Ovary (tissue), 9 donors: ENCODE results near the gene KNOP1. TPM values are rescaled to one million over a fixed set of nuclear protein-coding genes. Genes with fewer than 3 reads are reported as not detected.
"Not testable (repeated sequence)": the region's sequence is repeated elsewhere in the genome, so short reads cannot be mapped to it uniquely, and the experiment has no call there.

Source experiments
- DNase-seq, 5 donors: peaks; one replicate each; pipeline ENCODE4 v3.0.0-alpha.2; 2019 to 2020
- H3K27ac ChIP-seq, 2 donors: fragments of 200-600 bp; one replicate each; pipeline versions ENCODE4 v1.5.1 to v1.8.0; 2019 to 2022
- H3K27me3 ChIP-seq: fragments of 200-600 bp; one replicate; pipeline ENCODE4 v1.8.0; 2022
- H3K36me3 ChIP-seq: fragments of 200-600 bp; sonication (generic); one replicate; pipeline ENCODE4 v1.5.1; 2019
- H3K4me1 ChIP-seq: one replicate; pipeline ENCODE4 v1.8.1; 2013; ENCODE audit warnings: mild to moderate bottlenecking, moderate library complexity; ENCODE audit not compliant: insufficient read depth
- H3K4me3 ChIP-seq: fragments of 200-600 bp; sonication (generic); one replicate; pipeline ENCODE4 v1.5.1; 2017
- H3K9me3 ChIP-seq, 2 donors: fragments of 200-600 bp in 1 of 2; sonication (generic) in 1 of 2; one replicate each; pipeline versions ENCODE4 v1.5.1 to v1.8.1; 2013 to 2019; ENCODE audit warnings: mild to moderate bottlenecking in 1 of 2, moderate library complexity in 1 of 2
- CTCF ChIP-seq, 3 donors: fragments of 450-650 bp in 2 of 3; fragments of 200-600 bp in 1 of 3; IDR thresholded peaks; one replicate each; pipeline versions ENCODE4 v1.5.1 to v1.8.0; 2016 to 2022; ENCODE audit warnings: antibody characterized with exemption in 3 of 3, mild to moderate bottlenecking in 1 of 3
- EP300 ChIP-seq: sonication (generic); formaldehyde crosslinking; IDR thresholded peaks from one replicate; pipeline ENCODE4 v1.6.1; 2017; ENCODE audit warnings: antibody characterized with exemption
- POLR2A ChIP-seq: fragments of 450-650 bp; IDR thresholded peaks from one replicate; pipeline ENCODE4 v1.6.1; 2017; ENCODE audit warnings: antibody characterized with exemption, mild to moderate bottlenecking, moderate library complexity
- WGBS, 3 donors: extraction: QIAGEN DNeasy Blood & Tissue Kit in 1 of 3; methylation state at CpG; one replicate each; pipeline versions ENCODE4 v1.1.5 to v1.1.7; 2013 to 2017; 5-methylcytosine and 5-hydroxymethylcytosine counted together
- intact Hi-C, 4 donors: fragments of 100-400 bp; cut with DNase I; formaldehyde crosslinking; loops; one replicate each; pipeline versions ENCODE4 v1.11.0 to v1.15.1; 2022 to 2023
- polyA plus RNA-seq, 2 donors: library from polyadenylated mRNA; stranded (reverse); fragments of 200-250 nt in 1 of 2; fragments of 350-450 nt in 1 of 2; fragmentation: Illumina TruSeq in 1 of 2; extraction: RNeasy Lipid Tissue Mini Kit (QIAGEN cat#74804) in 1 of 2; gene quantifications; one replicate each; pipeline ENCODE4 v1.2.3, GENCODE V29; 2013 to 2014
- total RNA-seq, 7 donors: library from RNA; depleted of rRNA in 2 of 7; stranded (reverse); fragments of >200 nt in 2 of 7; fragmentation: NEBNext Ultra II Directional in 3 of 7; extraction: Animal tissue kit (Norgen Biotek cat#: 25700) in 3 of 7; gene quantifications; one replicate each; pipeline versions ENCODE4 v1.1.0 to v1.2.4, GENCODE V29; 2016 to 2023
- donor health status: DM: no; HTN: no; CAD: no; lungs with moderate emphysema.
- donor health status: DM: no; HTN: no; CAD: no.
- donor health status: Bipolar disorder and iron deficiency.
- donor health status: DM: yes; HTN: yes; CAD: no.
- donor health status: DM: no; HTN: no; CAD: no.
- donor health status: DM: yes; HTN: yes; CAD: no.

The KNOP1 gene
- total and polyA plus RNA-seq, 9 donors: 6.4 to 29.9 (median 17.0) TPM

GRCh38 chr16:19683453-19684236 is 34.4 kb downstream of the KNOP1 start:
- 96 to 97% (median 97%) methylated on average over 6 of the region's 6 CpGs for WGBS, 3 donors
- no peaks in the 10 kb centered on the region for H3K9me3 ChIP-seq
- no peak overlapping the region for H3K4me3 ChIP-seq
- DNase-seq: no peak
- H3K27ac ChIP-seq: no peak overlapping the region
- TF ChIP-seq POLR2A (no peak), CTCF (IDR thresholded peaks at IDR 0.05) (no peak), EP300 (no peak)
- H3K27me3 ChIP-seq: no peaks in the 10 kb centered on the region
- intact Hi-C loops: no loop called here
- no peaks in the 10 kb centered on the region for H3K36me3 ChIP-seq
- H3K4me1 ChIP-seq: no peaks in the 10 kb centered on the region

- H3K27ac ChIP-seq: no peak overlapping the region
- no peak overlapping the region for H3K4me3 ChIP-seq
- intact Hi-C loops: no loop called here
- TF ChIP-seq CTCF (IDR thresholded peaks at IDR 0.05) (no peak), EP300 (no peak), POLR2A (no peak)
- WGBS, 3 donors: 89 to 91% (median 89%) methylated on average over 12 of the region's 12 CpGs
- no peaks in the 10 kb centered on the region for H3K36me3 ChIP-seq
- no peaks in the 10 kb centered on the region for H3K9me3 ChIP-seq
- DNase-seq: no peak
- H3K27me3 ChIP-seq: no peaks in the 10 kb centered on the region
- no peaks in the 10 kb centered on the region for H3K4me1 ChIP-seq
Observed at GRCh38 chr16:19681637-19682036, 36.4 kb downstream of the KNOP1 start.

GRCh38 chr16:19680881-19681340 is 37.1 kb downstream of the KNOP1 start:
- H3K27me3 ChIP-seq: no peaks in the 10 kb centered on the region
- TF ChIP-seq EP300: no peak
- TF ChIP-seq POLR2A: no peak
- no peak for TF ChIP-seq CTCF (IDR thresholded peaks at IDR 0.05)
- WGBS, 3 donors: 73 to 80% (median 78%) methylated on average over 6 of the region's 6 CpGs
- intact Hi-C loops: no loop called here
- DNase-seq: no peak
- no peaks in the 10 kb centered on the region for H3K9me3 ChIP-seq
- no peaks in the 10 kb centered on the region for H3K36me3 ChIP-seq
- H3K4me1 ChIP-seq: no peaks in the 10 kb centered on the region
- no peak overlapping the region for H3K27ac ChIP-seq
- no peak overlapping the region for H3K4me3 ChIP-seq

GRCh38 chr16:19679281-19679680 is 38.7 kb downstream of the KNOP1 start:
- H3K4me3 ChIP-seq, H3K4me1 ChIP-seq, H3K27ac ChIP-seq, intact Hi-C loops, H3K36me3 ChIP-seq, H3K27me3 ChIP-seq, DNase-seq, H3K9me3 ChIP-seq: not testable (repeated sequence)
- WGBS, 3 donors: 91 to 94% (median 92%) methylated on average over 6 of the region's 6 CpGs

- no peak for TF ChIP-seq CTCF (IDR thresholded peaks at IDR 0.05)
- TF ChIP-seq POLR2A: no peak
- no peak for TF ChIP-seq EP300
- no peak for DNase-seq
- H3K4me1 ChIP-seq: no peaks in the 10 kb centered on the region
- no peaks in the 10 kb centered on the region for H3K27me3 ChIP-seq
- 68 to 77% (median 74%) methylated on average over 7 of the region's 7 CpGs for WGBS, 3 donors
- H3K4me3 ChIP-seq: no peak overlapping the region
- intact Hi-C loops: no loop called here
- H3K9me3 ChIP-seq: no peaks in the 10 kb centered on the region
- H3K36me3 ChIP-seq: no peaks in the 10 kb centered on the region
- no peak overlapping the region for H3K27ac ChIP-seq
Observed at GRCh38 chr16:19678804-19679203, 39.2 kb downstream of the KNOP1 start.
